Measurements from ENCODE around the gene DYSF.

Gene DYSF

GRCh38 chr2:71552356-71552755 lies 99.0 kb downstream of the DYSF start:
- H3K4me3 ChIP-seq (ENCODE audit: low read length) = no peak overlapping the region
- no peak for DNase-seq (ENCODE audit: low read depth)
- no peak for TF ChIP-seq CTCF (conservative IDR thresholded peaks at IDR 0.05; ENCODE audit: low read length)

DNA sequence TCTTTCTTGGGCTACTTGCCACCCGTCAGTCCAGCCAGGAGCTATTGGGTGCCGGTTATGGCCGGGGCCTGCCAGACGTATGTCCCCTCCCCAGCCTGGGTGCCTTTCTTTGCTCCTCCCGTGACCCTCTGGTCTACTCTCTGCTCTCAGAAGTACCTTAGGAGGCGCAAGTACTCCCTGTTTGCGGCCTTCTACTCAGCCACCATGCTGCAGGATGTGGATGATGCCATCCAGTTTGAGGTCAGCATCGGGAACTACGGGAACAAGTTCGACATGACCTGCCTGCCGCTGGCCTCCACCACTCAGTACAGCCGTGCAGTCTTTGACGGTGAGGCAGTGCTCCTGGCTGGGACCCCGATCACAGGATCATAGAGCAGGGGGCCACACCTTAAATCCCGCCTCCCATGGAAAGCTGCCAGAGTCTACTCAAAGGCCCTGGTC lies 99.5 kb downstream of the DYSF start:
- no peak for TF ChIP-seq CTCF (conservative IDR thresholded peaks at IDR 0.05; ENCODE audit: low read length)
- no peak for DNase-seq (ENCODE audit: low read depth)
- no peak overlapping the region for H3K4me3 ChIP-seq (ENCODE audit: low read length)

- TF ChIP-seq CTCF (conservative IDR thresholded peaks at IDR 0.05; ENCODE audit: low read length) = no peak
- H3K4me3 ChIP-seq (ENCODE audit: low read length) = no peak overlapping the region
- no peak for DNase-seq (ENCODE audit: low read depth)
Observed at GRCh38 chr2:71554028-71554705, 100.8 kb downstream of the DYSF start.

DNA sequence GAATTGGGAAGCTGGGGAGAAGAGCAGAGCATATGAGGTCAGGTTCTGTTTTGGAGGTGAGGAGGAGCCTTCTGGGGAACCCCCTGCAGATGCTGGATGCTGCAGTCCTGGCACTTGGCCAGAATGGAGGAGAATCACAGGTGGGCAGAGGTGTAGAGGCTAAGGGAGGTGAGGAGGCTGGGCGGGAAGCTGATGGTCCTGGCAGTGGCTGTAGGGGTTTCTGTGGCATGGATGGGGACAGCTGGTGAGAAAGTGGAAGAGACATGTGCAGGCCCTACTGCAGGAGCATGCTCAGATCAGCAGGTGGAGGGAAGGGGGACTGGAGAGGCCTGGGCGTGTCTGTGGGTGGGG lies 101.3 kb downstream of the DYSF start:
- DNase-seq (ENCODE audit: low read depth) = no peak
- H3K4me3 ChIP-seq (ENCODE audit: low read length) = no peak overlapping the region
- TF ChIP-seq CTCF (conservative IDR thresholded peaks at IDR 0.05; ENCODE audit: low read length) = no peak

- no peak for DNase-seq (ENCODE audit: low read depth)
- no peak overlapping the region for H3K4me3 ChIP-seq (ENCODE audit: low read length)
- TF ChIP-seq CTCF (conservative IDR thresholded peaks at IDR 0.05; ENCODE audit: low read length) = no peak
Observed at GRCh38 chr2:71555798-71556454, 102.6 kb downstream of the DYSF start.

DNA sequence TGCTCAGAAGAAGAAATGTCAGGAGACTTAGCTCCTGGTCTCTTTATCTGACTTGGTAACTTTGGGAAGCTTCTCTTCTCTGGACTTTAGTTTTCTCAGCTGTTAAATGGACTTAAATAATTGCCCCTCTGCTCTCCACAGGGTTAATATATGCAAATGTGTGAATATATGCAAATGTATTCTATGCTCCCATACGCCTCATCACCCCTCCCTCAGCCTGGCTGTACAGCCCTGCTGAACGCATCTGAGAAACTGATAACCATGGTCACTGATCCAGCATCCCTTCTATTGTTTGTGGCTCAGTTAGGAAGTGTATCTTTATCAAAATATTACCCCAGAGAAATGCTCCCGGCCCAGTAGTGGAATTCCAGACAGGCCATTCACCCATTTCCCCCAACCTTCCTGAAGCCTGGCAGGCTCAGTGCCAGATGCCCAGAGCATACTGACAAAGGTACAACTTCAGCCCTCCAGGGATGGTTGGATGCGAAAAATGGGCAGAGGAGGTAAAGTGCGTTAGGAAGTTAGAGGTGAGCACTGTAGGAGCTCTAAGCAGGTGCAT lies 103.4 kb downstream of the DYSF start:
- no peak for TF ChIP-seq CTCF (conservative IDR thresholded peaks at IDR 0.05; ENCODE audit: low read length)
- no peak overlapping the region for H3K4me3 ChIP-seq (ENCODE audit: low read length)
- no peak for DNase-seq (ENCODE audit: low read depth)

DNA sequence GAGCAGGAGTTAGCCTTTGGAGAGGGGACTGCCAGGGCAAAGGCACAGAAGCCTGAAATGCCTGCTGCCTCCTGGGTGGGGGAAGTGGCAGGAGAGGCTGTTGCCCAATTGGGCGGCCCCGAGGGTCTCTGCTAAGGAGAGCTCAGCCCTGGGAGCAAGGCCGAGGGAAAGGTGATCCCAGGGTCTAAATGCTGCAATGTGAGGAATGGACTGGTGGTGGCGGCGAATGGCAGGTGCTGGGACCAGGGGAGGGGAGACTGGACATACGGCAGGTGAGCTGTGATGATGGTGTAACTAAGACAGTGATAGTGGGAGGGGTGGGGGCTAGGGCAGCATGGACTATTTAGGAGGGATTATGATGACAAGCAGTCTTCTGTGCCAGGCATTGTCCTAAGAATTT lies 104.0 kb downstream of the DYSF start:
- DNase-seq (ENCODE audit: low read depth) = no peak
- H3K4me3 ChIP-seq (ENCODE audit: low read length) = no peak overlapping the region
- TF ChIP-seq CTCF (conservative IDR thresholded peaks at IDR 0.05; ENCODE audit: low read length) = no peak
